HG03175 (cell line): ENCODE data around the gene ARID5A.
A peak's percentile ranks its signal among the peaks of the same experiment; 100 is the strongest.
"Not testable (repeated sequence)": the region's sequence is repeated elsewhere in the genome, so short reads cannot be mapped to it uniquely, and the experiment has no call there.

Experiments used
- ATAC-seq: cut with Tn5 transposase; IDR thresholded peaks from one replicate; pipeline ENCODE4 v1.9.1; 2021; ENCODE audit warnings: mild to moderate bottlenecking, moderate library complexity; ENCODE audit not compliant: unreplicated experiment

The ARID5A gene, protein sequence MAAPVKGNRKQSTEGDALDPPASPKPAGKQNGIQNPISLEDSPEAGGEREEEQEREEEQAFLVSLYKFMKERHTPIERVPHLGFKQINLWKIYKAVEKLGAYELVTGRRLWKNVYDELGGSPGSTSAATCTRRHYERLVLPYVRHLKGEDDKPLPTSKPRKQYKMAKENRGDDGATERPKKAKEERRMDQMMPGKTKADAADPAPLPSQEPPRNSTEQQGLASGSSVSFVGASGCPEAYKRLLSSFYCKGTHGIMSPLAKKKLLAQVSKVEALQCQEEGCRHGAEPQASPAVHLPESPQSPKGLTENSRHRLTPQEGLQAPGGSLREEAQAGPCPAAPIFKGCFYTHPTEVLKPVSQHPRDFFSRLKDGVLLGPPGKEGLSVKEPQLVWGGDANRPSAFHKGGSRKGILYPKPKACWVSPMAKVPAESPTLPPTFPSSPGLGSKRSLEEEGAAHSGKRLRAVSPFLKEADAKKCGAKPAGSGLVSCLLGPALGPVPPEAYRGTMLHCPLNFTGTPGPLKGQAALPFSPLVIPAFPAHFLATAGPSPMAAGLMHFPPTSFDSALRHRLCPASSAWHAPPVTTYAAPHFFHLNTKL

DNA sequence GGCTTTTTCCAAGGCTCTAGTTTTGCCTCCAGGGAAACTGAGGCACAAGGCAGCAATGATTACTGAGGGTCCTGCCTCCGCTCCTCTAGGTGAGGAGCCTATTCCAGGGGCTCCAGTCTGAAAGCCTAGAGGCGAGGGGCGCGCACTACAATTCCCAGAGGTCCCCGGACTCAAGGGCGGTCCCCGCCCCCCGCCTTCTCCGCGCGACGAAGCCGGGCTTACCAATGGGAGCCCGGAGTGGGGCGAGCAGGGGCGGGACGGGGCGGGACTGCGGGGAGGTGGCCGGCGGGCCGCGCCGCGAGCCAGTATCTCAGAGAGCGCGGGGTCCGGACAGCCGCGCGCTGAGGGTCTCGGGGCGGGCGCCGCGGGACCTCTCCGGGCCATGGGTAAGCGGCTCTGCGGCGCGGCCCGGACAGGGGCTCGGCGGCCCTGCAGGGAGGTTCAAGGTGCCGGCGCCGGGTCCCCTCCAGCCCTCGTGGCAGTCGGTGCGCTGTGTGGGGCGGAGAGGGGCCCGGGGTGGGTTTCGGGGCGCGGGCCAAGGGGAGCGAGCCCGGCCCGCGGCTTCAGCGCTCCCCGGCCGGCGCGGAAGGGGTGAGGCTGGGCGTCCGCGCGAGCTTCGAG, at the start of gene ARID5A:
Gene ARID5A, plus strand, starts transcription at position 308 of the 621 bp plus-strand sequence. Its CDS starts 75 bp downstream, at position 383.
- peak; percentile 52 for ATAC-seq

DNA sequence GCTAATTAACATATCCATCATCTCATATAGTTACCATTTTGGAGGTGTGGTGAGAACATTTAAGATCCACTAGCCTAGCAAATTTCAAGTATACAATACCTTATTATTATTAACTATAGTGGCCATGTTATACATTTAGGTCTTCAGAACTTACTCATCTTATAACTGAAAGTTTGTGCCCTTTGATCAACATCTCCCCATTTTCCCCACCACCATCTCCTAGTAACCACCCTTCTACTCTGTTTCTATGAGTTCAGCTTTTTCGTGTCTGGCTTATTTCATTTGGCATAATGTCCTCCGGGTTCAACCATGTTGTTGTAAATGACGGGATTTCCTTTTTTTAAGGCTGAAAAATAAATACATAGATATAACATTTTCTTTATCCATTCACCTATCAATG, 47.3 kb upstream of the ARID5A start:
- no peak for ATAC-seq

DNA sequence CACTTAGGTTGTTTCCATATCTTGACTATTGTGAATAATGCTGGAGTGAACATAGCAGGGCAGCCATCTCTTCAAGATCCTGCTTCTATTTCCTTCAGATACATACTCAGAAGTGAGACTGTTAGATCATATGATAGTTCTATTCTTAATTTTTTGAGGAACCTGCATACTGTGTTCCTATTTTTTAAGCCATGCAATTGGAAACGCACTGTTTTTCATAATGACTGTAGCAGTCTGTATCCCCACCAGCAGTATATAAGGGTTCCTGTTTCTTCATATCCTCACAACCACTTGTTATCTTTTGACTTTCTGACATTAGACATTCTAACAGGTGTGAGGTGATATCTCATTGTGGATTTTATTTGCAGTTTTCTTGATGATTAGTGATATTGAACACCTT, 46.9 kb upstream of the ARID5A start:
- ATAC-seq, result no peak

DNA sequence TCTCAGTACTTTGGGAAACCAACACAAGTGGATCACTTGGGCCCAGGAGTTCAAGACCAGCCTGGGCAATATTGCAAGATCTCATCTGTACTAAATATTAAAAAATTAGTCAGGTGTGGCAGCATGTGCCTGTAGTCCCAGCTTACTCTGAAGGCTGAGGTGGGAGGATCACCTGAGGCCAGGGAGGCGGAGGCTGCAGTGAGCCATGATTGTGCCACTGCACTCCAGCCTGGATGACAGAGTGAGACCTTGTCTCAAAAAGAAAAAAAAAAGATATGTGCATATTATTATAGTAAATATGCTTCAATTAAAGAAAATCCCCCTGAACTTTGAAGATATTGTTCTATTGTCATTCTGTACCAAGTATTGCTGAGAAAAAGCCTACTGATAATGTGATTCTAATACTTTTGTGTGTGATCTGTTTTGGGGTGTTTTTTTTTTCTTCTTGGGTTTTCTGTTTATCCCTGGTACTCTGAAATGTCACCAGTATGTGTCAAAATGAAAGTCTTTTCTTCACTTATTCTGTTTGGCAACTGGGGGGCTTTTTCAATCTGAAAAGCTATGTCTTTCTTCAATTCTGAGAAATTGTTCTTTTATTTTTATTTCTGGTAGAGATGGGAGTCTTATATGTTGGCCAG, 44.6 kb upstream of the ARID5A start:
- no peak for ATAC-seq

DNA sequence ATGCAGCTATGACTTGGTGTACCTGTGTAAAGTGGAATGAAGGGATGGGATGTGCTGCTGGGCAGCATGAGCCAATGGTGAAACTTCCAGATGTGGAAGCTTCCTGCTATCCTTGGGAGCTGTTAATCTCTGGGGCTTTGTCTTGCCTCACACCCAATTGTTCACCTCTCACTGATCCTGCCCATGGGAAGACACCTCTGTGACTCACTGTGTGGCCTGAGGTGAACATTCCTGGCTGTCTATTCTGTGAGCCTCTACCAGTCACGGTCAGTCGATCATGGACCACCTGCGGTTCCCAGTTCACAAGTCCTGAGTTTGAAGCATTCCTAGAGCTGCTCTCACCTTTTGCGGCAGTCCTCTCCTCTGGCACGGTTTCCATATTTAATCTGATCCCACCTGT, 43.5 kb upstream of the ARID5A start:
- ATAC-seq, result no peak

DNA sequence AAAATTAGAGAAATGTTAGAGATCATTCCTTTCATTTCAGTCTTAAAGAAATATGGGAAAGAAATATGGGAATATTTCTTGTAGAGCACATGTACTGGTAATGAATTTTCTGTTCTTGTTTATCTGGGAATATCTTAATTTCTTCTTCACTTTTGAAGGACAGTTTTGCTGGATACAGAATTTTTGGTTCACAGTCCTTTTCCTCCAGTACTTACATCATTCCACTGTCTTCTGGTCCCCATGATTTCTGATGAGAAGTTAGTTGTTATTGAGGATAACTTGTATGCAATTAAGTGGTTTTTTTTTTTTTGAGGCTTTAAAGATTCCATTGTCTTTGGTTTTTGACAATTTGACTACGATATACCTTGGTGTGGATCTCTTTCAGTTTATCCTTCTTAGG, 42.4 kb upstream of the ARID5A start:
- no peak for ATAC-seq

DNA sequence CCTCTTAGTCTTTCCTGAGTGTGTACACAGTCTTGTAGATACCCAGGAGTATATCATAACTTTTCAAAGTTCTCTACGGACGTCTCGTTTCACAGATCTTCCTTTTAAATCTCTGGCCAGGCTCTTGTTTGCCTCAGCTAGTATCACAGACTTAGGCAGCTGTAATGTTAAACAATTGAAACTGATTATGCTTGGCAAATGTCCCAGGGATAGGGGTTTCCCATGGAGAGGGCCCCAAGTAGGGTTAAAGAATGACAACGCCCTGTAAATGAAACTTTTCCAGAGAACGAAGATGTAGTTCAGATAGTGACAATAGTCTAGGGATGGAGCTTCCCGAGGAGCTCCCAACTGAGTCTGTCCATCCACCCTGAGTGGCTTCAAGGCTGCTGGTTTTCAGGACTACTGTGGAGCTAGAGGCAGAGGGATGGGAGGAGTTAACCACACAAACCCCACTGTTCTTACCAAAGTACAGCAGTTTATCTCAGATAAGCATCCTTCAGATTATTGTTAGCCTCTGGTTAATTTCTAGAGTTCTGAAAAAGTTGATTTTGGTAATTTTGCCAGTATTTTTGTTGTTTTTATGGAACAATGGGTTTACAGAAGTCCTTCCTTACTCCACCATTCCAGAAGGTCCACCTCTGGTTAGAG, 40.4 kb upstream of the ARID5A start:
- ATAC-seq, result no peak

DNA sequence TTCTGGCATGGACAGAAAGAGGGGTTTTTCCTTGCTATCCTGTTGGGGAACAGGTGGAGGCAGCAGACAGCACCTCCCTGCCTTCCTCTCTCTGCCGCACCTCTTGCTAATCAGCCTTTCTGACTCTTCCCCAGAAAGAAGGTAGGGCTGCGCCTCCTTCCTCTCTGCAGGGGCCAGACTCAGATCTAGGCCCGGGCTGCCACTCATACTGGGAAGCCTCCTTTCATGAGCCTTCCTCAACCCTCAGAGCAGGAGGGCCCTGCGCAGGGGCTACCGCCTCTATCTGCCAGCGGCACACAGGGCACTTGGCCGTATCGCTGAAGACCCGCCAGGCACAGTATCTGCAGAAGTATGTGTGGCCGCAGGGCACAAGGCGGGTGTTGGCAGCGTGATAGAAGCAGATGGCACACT, 38.5 kb upstream of the ARID5A start:
- ATAC-seq, result no peak

DNA sequence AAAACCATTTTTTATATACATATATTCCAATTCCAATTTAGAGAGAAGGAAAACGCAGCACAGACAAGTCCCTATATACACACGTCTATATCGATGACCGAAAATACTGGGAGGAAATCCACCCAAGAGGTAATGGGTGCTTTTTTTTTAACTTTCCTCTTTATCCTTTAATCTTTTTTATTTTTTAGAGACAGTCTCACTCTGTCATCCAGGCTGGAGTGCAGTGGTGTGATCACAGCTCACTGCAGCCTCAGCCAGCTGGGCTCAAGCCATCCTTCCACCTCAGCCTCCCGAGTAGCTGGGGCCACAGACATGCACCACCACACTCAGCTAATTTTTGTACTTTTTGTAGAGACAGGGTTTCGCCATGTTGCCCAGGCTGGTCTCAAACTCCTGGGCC, 37.9 kb upstream of the ARID5A start:
- not testable (repeated sequence) for ATAC-seq

DNA sequence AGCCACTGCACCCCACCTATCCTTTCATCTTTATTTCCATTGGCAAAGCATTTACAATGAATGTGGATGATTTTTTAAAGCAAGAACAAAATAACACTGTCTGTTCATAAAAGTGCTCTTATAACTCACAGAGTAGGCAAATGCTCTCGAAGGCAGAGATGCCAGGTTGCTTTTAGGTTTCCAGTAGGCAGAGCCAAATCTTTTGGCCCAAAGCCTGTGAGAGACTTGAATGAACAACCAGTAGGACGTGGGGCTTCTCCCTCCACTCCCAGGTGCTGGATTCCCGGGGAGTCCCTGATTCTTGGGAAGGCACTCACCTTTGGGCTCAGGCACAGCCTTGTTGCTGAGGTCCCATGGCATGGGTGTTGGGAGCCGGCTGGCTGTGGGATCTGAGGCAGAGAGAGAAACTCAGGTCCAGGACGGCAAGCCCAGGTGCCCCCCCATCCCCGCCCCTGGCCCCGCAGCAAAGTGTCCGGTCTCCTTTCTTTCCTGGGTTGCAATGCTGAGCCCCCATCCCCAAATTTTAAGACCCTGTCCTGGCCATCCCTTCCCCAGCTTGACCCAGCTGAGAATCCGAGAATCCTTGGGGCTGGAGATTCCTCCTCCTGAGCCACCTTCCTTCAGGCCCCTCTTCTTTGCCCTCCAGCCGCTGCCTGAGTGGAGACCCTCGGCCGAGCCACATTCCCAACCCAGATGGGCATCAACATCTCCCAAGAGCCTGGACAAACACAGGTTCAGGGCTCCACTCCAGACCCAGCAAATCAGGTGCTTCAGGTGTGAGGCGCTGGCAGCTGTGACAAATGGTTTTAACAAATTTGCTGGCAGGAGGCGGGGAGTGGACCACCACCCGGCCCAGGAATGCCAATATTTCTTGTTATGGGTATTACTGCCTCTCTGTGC, 37.2 kb upstream of the ARID5A start:
- no peak for ATAC-seq

DNA sequence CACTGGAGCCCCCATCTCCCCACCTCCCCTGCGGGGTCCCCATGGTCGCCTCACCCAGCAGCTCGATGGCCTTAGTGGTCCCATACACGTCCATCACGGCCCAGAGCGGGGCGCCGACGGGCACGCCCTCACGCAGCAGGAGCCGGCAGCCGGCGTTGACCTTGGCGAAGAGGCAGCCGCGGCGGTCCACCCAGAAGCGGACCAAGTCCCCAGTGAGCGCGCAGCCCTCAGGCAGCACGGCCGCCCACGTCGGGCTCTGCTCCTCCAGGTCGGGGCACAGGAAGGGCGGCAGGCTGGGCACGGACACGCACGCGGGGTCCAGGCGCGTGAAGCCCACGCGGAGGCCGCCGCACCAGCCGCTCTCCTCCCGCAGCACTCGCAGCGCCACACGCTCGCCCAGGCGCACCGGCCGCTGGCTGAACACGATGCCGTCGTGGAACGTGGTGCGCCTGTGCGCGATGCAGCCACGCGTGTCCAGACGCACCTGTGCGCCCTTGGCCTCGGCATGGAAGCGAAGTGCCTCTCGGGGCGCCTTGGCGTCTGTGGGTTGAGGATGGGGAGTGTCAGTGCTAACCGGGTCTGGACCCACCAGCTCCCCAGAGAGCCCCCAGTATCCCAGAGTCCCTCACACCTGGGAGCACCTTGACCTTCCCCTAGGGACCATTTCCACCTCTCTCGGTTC, 36.0 kb upstream of the ARID5A start:
- no peak for ATAC-seq

DNA sequence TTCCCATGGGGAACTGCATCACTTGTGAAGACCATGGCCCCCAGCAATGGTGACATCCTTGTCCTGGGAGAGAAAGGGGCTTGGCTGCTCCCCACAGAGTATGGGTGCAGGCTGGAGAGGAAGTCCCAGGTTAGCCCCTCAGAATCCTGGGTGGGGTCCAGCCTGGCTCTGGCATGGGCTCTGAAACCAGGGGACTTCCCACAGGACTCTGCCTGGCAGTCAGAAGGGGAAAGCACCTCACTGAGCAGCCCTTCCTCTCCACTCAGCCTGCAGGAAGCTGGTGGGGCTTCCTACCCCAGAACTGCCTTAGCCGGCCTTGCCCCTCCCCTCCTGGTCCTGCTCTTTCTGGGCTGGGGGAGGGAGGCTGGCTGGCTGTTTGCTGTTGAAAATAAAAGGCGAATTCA, 35.1 kb upstream of the ARID5A start:
- ATAC-seq, result no peak

DNA sequence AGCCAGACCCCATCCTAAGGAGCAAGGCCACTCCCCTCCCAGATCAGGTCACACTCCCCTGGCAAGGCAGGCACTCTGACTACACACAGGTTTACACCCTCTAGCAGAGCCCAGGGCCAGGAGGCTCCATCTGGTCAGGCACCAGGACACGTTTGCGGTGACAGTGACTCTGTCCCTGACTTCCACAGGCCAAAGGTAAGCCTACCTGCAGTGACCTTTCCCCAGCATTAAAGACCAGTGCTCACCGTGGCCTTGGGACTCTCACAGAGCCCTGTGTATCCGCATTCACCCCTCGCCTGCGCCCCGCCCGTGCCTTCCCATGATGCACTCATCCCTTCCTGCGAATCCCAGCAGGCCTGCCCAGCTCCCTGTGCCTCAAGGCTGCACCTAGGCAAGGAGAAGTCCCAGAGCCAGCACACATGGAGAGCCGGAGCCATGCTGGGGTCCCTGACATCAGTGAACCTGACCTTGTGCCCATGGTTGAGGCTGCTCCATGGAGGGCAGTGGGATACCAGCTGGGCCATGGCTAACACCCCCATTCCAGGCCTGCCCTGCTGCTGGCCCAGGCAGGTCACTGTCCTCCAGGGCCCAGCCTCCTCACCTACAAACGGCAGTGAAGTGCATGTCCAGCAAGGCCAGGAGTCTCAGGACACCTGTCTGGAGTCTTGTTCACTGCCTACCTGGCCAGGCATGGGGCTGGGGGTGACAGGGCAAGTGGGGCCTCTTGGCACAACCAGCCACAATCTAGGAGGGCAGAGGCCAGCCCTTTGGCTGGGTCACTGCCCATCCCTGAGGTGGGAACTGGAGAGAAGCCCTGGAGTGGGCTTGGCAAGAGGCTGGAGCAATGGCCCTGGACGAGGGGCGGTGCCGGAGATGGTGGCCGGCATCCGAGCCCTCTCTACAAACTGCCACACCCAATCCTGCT, 34.4 kb upstream of the ARID5A start:
- no peak for ATAC-seq

DNA sequence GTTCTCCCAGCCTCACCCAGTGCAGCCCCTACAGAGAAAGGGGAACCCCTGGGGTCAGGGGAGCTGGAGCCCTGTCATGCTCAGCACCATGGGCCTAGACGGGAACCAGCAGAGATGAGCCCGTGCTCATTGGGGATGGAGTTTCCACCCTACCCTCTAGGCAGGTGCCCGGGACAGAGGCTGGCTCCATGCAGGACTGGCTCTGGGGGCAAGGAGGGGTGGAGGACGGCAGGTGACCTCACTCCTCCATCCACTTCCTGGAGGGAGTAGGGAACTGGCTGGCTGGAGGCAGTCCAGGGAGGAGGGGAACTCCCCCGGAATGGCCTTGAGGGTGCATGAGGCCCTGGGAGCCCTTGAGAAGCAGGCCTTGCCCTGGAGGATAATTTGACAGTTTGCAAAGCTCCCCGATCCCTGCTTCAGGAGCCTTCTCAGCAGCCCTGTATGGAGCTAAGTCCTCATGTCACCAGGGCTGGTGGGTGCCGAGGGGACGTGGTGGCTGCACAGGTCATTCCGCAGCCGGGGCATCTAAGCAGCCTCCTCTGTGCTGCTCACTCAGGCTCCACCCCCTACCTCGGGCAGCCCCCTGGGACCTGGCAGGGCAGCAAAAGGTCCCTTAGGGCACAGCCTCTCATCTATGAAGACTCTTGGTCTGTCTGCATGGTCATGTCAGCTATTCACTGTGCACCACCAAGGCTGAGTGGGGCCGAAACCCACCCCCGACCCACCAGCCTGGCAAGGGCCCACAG, 33.5 kb upstream of the ARID5A start:
- ATAC-seq, result no peak

DNA sequence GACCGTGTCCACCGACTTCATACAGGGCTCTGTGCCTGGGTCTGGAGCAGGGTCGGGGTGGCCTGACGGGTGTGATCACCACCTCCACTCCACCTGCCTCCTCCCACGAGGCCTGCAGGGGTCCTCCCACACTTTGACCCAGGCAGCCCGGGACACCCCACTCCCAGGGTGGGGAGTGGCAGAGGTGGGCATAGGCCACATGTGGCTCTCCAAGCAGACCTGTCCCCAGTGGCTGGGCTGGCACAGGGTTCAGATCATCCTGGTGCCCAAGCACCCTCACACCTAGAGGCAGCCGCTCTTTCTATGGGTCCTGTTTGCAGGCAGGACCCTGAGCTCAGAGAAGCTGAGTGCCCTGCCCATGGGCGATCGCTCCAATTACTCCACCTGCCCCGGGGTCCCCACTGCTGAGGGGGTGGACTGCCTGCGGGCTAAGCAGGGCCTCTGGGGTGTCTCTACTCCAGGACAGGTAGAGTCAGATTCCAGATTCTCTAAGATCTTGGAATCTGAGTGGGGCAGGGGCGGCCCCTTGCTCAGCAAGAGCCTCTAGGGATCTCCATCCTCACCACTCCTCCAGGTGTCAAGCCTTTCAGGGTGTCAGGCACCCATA, 32.8 kb upstream of the ARID5A start:
- no peak for ATAC-seq

DNA sequence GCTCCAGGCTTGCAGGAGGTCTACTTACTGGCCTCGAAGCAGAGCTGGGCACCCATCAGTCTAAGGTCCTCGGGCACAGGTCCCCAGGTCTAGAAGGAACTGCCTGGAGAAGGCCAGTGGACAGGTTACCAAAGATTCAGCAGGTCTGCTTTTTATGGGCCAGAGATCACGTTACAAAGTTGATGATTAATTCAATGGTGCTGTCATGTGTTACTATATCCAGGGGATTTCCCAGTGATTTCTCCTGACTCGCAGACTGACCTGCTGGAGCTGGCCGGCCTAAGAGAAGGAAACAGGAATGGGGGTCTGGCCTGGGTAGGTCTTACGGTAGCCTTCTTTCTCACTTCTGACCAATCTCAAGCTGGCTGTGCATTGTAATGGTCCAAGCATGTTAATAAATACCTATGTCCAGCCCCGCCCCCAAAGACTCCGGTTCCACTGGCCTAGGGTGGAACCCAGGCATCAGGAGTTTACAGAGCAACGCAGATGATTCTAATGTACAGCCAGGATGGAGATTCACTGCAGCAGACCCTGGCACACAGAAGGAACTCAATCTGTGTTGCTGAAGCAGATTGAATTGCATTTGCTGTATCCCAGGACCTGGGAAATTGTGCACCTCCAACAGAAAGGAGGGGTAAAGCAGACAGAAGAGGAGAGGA, 31.2 kb upstream of the ARID5A start, which contains the start of gene NEURL3:
Gene NEURL3, minus strand, starts transcription at position 127 of the 659 bp plus-strand sequence. Its CDS starts 71 bp downstream, at position 56.
- no peak for ATAC-seq
